Caco-2 (cell line): ENCODE results near the gene PHGDH. TPM values are rescaled to one million over a fixed set of nuclear protein-coding genes. Genes with fewer than 3 reads are reported as not detected.

ENCODE experiments used
- BruUV-seq: library from RNA; stranded (reverse); fragments of 400-500 nt; replicated peaks from 2 replicates; lab custom pipeline; 2021; lab: Mats Ljungman, UMichigan
- CTCF ChIA-PET: fragments of 300-600 bp; sonication (Branson Sonifier 250); formaldehyde crosslinking; loops from one replicate; lab custom pipeline; 2022; ENCODE audit warnings: antibody characterized with exemption; lab: Charles Lee
- POLR2A ChIA-PET: fragments of 300-600 bp; sonication (Branson Sonifier 250); formaldehyde crosslinking; loops from one replicate; lab custom pipeline; 2022; ENCODE audit warnings: antibody characterized with exemption; lab: Charles Lee
- DNase-seq, 2 experiments: peaks; one replicate each; pipeline versions ENCODE4 v3.0.0 to v3.0.0-alpha.2; 2020 to 2022
- H3K27me3 ChIP-seq: replicated peaks from 2 replicates; pipeline ENCODE4 v1.6.0; 2011; ENCODE audit warnings: low read length; ENCODE audit not compliant: control insufficient read depth, insufficient read depth
- H3K36me3 ChIP-seq: 2 replicates; pipeline ENCODE4 v1.5.1; 2011; ENCODE audit warnings: low read length; ENCODE audit not compliant: control insufficient read depth, insufficient read depth
- H3K4me1 ChIP-seq: fragments of 250-450 bp; sonication (Bioruptor Pico); 2 replicates; pipeline ENCODE4 v1.5.1; 2020; ENCODE audit warnings: mild to moderate bottlenecking
- H3K4me3 ChIP-seq: 2 replicates; pipeline ENCODE4 v1.5.1; 2011; ENCODE audit warnings: low read depth, mild to moderate bottlenecking, control low read depth, low read length
- H3K9me3 ChIP-seq: fragments of 250-450 bp; sonication (Bioruptor Pico); 2 replicates; pipeline ENCODE4 v1.5.1; 2020; ENCODE audit warnings: mild to moderate bottlenecking, moderate library complexity
- H3K27ac Mint-ChIP-seq: one replicate; pipeline ENCODE4 v1.8.0; 2022; ENCODE audit warnings: mixed read lengths; ENCODE audit not compliant: unreplicated experiment
- H3K27me3 Mint-ChIP-seq: one replicate; pipeline ENCODE4 v1.8.0; 2022; ENCODE audit warnings: mixed read lengths; ENCODE audit not compliant: insufficient read depth, unreplicated experiment
- H3K36me3 Mint-ChIP-seq: one replicate; pipeline ENCODE4 v1.8.0; 2022; ENCODE audit warnings: mild to moderate bottlenecking, mixed read lengths; ENCODE audit not compliant: insufficient read depth, unreplicated experiment
- H3K4me1 Mint-ChIP-seq: one replicate; pipeline ENCODE4 v1.8.0; 2022; ENCODE audit warnings: low read depth, mixed read lengths; ENCODE audit not compliant: unreplicated experiment
- H3K4me3 Mint-ChIP-seq: one replicate; pipeline ENCODE4 v1.8.0; 2022; ENCODE audit warnings: mild to moderate bottlenecking, moderate library complexity, mixed read lengths; ENCODE audit not compliant: unreplicated experiment
- H3K9me3 Mint-ChIP-seq: one replicate; pipeline ENCODE4 v1.8.0; 2022; ENCODE audit warnings: mixed read lengths; ENCODE audit not compliant: unreplicated experiment
- CTCF ChIP-seq, 2 experiments: fragments of 200-600 bp in 1 of 2; IDR thresholded peaks; 1 replicate in 1 of 2; 2 replicates in 1 of 2; pipeline versions ENCODE4 v1.5.1 to v1.8.0; 2011 to 2022; ENCODE audit warnings: antibody characterized with exemption in 1 of 2, control low read depth in 1 of 2, inconsistent platforms in 1 of 2, low read depth in 1 of 2, low read length in 1 of 2, mild to moderate bottlenecking in 1 of 2, moderate library complexity in 1 of 2; ENCODE audit not compliant: insufficient read depth in 1 of 2, severe bottlenecking in 1 of 2, unreplicated experiment in 1 of 2
- intact Hi-C: fragments of 100-400 bp; cut with micrococcal nuclease; formaldehyde crosslinking; loops from one replicate; pipeline ENCODE4 v1.10.0; 2022; ENCODE audit not compliant: unreplicated experiment
- total RNA-seq: library from RNA; stranded (reverse); gene quantifications from 2 replicates; pipeline ENCODE4 v1.2.3, GENCODE V29; 2022

Gene PHGDH
- total RNA-seq, 1 experiment from 2014 or later: 410 TPM

GRCh38 chr1:119767486-119767885 is 55.8 kb downstream of the PHGDH start:
- DNase-seq: no peak
- H3K4me3 Mint-ChIP-seq: peak overlapping the region; percentile 63
- POLR2A ChIA-PET: no interaction called here
- peaks cover 24% of the 10 kb centered on the region for H3K4me1 Mint-ChIP-seq
- peak overlapping the region; percentile 73 for H3K27ac Mint-ChIP-seq
- H3K9me3 Mint-ChIP-seq: no peaks in the 10 kb centered on the region
- H3K27me3 Mint-ChIP-seq: no peaks in the 10 kb centered on the region
- H3K36me3 Mint-ChIP-seq: peaks cover 15% of the 10 kb centered on the region
- peaks cover 66% of the 10 kb centered on the region for H3K4me1 ChIP-seq
- H3K27me3 ChIP-seq: no peaks in the 10 kb centered on the region
- H3K36me3 ChIP-seq: peaks cover 6% of the 10 kb centered on the region
- intact Hi-C loops: loop anchor here (2.0 kb wide), 1 partner anchor 23 kb away; no protein-coding TSS in a partner anchor
- no TSS peak for BruUV-seq
- H3K4me3 ChIP-seq: peak overlapping the region; percentile 37
- H3K9me3 ChIP-seq: no peaks in the 10 kb centered on the region
- no peak for TF ChIP-seq CTCF (IDR thresholded peaks at IDR 0.05; ENCODE audit: insufficient read depth in 1 of 2, low read depth in 1 of 2, low read length in 1 of 2, severe bottlenecking in 1 of 2, unreplicated experiment in 1 of 2)
- CTCF ChIA-PET: no interaction called here

- TF ChIP-seq CTCF (IDR thresholded peaks at IDR 0.05; ENCODE audit: insufficient read depth in 1 of 2, low read depth in 1 of 2, low read length in 1 of 2, severe bottlenecking in 1 of 2, unreplicated experiment in 1 of 2): no peak
- no peaks in the 10 kb centered on the region for H3K9me3 ChIP-seq
- peaks cover 79% of the 10 kb centered on the region for H3K4me1 ChIP-seq
- H3K27me3 ChIP-seq: no peaks in the 10 kb centered on the region
- peak in 1 of 2 experiments; percentile 52 for DNase-seq
- H3K4me3 ChIP-seq: peak within 1 kb of the TSS; percentile 37
- Mint-ChIP-seq H3K27me3 (no peaks in the 10 kb centered on the region), H3K4me3 (peak within 1 kb of the TSS; percentile 25), H3K27ac (no peak within 1 kb of the TSS), H3K36me3 (peaks cover 15% of the 10 kb centered on the region), H3K9me3 (no peaks in the 10 kb centered on the region), H3K4me1 (peaks cover 29% of the 10 kb centered on the region)
- BruUV-seq: no TSS peak
- ChIA-PET POLR2A (no interaction called here), CTCF (no interaction called here)
- peaks cover 6% of the 10 kb centered on the region for H3K36me3 ChIP-seq
- intact Hi-C loops: no loop called here
These were observed 57.0 kb downstream of the PHGDH start, which contains the start of gene HMGCS2 for GRCh38 chr1:119768778-119769177. Gene HMGCS2 (minus strand): TSS chr1:119768905. CDS start chr1:119768844, 61 bp downstream.

GRCh38 chr1:119771016-119771415 is 59.3 kb downstream of the PHGDH start:
- no peak overlapping the region for H3K4me3 ChIP-seq
- no peaks in the 10 kb centered on the region for H3K36me3 ChIP-seq
- H3K9me3 ChIP-seq: no peaks in the 10 kb centered on the region
- no peak overlapping the region for H3K4me3 Mint-ChIP-seq
- TF ChIP-seq CTCF (IDR thresholded peaks at IDR 0.05; ENCODE audit: insufficient read depth in 1 of 2, low read depth in 1 of 2, low read length in 1 of 2, severe bottlenecking in 1 of 2, unreplicated experiment in 1 of 2): peak in 1 of 2 experiments; percentile 18
- H3K27ac Mint-ChIP-seq: no peak overlapping the region
- ChIA-PET POLR2A (no interaction called here), CTCF (interaction anchor here (1.3 kb wide), 1 partner anchor 26 kb away, joined by 3 read pairs; no protein-coding TSS in a partner anchor)
- intact Hi-C loops: loop anchor here (1.0 kb wide), 1 partner anchor 24 kb away; no protein-coding TSS in a partner anchor
- no peak for DNase-seq
- H3K27me3 Mint-ChIP-seq: no peaks in the 10 kb centered on the region
- H3K36me3 Mint-ChIP-seq: peaks cover 9% of the 10 kb centered on the region
- H3K4me1 ChIP-seq: peaks cover 92% of the 10 kb centered on the region
- H3K9me3 Mint-ChIP-seq: no peaks in the 10 kb centered on the region
- H3K4me1 Mint-ChIP-seq: peaks cover 29% of the 10 kb centered on the region
- no TSS peak for BruUV-seq
- no peaks in the 10 kb centered on the region for H3K27me3 ChIP-seq
